BE2C (cell line): ENCODE data around the gene NAV2.

ENCODE experiments used
- DNase-seq: peaks from one replicate; pipeline ENCODE4 v3.0.0-alpha.2; 2020
- H3K27me3 ChIP-seq: fragments of 250-450 bp; sonication (Bioruptor Pico); 2 replicates; pipeline ENCODE4 v1.5.1; 2020; ENCODE audit warnings: mild to moderate bottlenecking
- H3K36me3 ChIP-seq: fragments of 250-450 bp; sonication (Bioruptor Pico); 2 replicates; pipeline ENCODE4 v1.5.1; 2020; ENCODE audit warnings: mild to moderate bottlenecking
- H3K4me1 ChIP-seq: fragments of 250-450 bp; sonication (Bioruptor Pico); 2 replicates; pipeline ENCODE4 v1.5.1; 2020
- H3K4me3 ChIP-seq: 2 replicates; pipeline ENCODE4 v1.5.1; 2011; ENCODE audit warnings: low read depth, low read length
- H3K9me3 ChIP-seq: fragments of 250-450 bp; sonication (Bioruptor Pico); 2 replicates; pipeline ENCODE4 v1.5.1; 2020
- CTCF ChIP-seq: IDR thresholded peaks from 2 replicates; pipeline ENCODE4 v1.5.1; 2012; ENCODE audit warnings: mild to moderate bottlenecking, low read depth, low read length

NAV2 gene

GRCh38 chr11:20026629-20027555, 314.3 kb downstream of the NAV2 start:
- Histone ChIP-seq H3K4me1 (no peaks in the 10 kb centered on the region), H3K9me3 (no peaks in the 10 kb centered on the region), H3K36me3 (no peaks in the 10 kb centered on the region), H3K27me3 (no peaks in the 10 kb centered on the region), H3K4me3 (no peak overlapping the region)
- no peak for TF ChIP-seq CTCF
- no peak for DNase-seq

- Histone ChIP-seq H3K4me1 (no peaks in the 10 kb centered on the region), H3K9me3 (no peaks in the 10 kb centered on the region), H3K4me3 (no peak overlapping the region), H3K27me3 (no peaks in the 10 kb centered on the region), H3K36me3 (no peaks in the 10 kb centered on the region)
- no peak for DNase-seq
- TF ChIP-seq CTCF, result no peak
These were observed 314.9 kb downstream of the NAV2 start for GRCh38 chr11:20027556-20028013.

- TF ChIP-seq CTCF, result no peak
- Histone ChIP-seq H3K36me3 (no peaks in the 10 kb centered on the region), H3K4me1 (no peaks in the 10 kb centered on the region)
These were observed 316.6 kb downstream of the NAV2 start for GRCh38 chr11:20029193-20029592.

GRCh38 chr11:20030472-20030871, 317.8 kb downstream of the NAV2 start:
- Histone ChIP-seq H3K4me3 (no peak overlapping the region), H3K36me3 (no peaks in the 10 kb centered on the region), H3K9me3 (no peaks in the 10 kb centered on the region), H3K4me1 (no peaks in the 10 kb centered on the region), H3K27me3 (no peaks in the 10 kb centered on the region)
- no peak for DNase-seq
- no peak for TF ChIP-seq CTCF

More at GRCh38 chr11:20029193-20029592, 316.6 kb downstream of the NAV2 start:
- Histone ChIP-seq H3K9me3 (no peaks in the 10 kb centered on the region), H3K4me3 (no peak overlapping the region), H3K27me3 (no peaks in the 10 kb centered on the region)
- peak; percentile 19 for DNase-seq

GRCh38 chr11:20031155-20032001, 318.7 kb downstream of the NAV2 start:
- TF ChIP-seq CTCF, result no peak
- DNase-seq, result no peak
- no peaks in the 10 kb centered on the region for H3K27me3 ChIP-seq
- H3K4me3 ChIP-seq, result no peak overlapping the region
- H3K9me3 ChIP-seq, result no peaks in the 10 kb centered on the region
- H3K36me3 ChIP-seq, result no peaks in the 10 kb centered on the region
- no peaks in the 10 kb centered on the region for H3K4me1 ChIP-seq
